Stimulated activated CD4-positive, alpha-beta T cell treated with anti-CD3 and anti-CD28 coated beads, Interleukin-1b, Interleukin-23, amount 100 ng/mL, for 48 hours (primary cell): ENCODE measurements around the gene WDR88.
"Not testable (repeated sequence)": the region's sequence is repeated elsewhere in the genome, so short reads cannot be mapped to it uniquely, and the experiment has no call there.

ENCODE experiments used
- DNase-seq: peaks from one replicate; pipeline ENCODE4 v3.0.0-alpha.2; 2020

The WDR88 gene

GRCh38 chr19:33130433-33130832, 1.5 kb upstream of the WDR88 start:
- no peak for DNase-seq

GRCh38 chr19:33132425-33132824, 511 bp downstream of the WDR88 start:
- DNase-seq = no peak

- DNase-seq = no peak
These were observed 1.6 kb downstream of the WDR88 start for GRCh38 chr19:33133438-33134031.

GRCh38 chr19:33134571-33135041, 2.7 kb downstream of the WDR88 start:
- DNase-seq = peak; percentile 71

- DNase-seq = no peak
These were observed 7.3 kb downstream of the WDR88 start for GRCh38 chr19:33139165-33139564.

- peak; percentile 60 for DNase-seq
These were observed 12.0 kb downstream of the WDR88 start for GRCh38 chr19:33143897-33144405.

- DNase-seq = no peak
These were observed 14.3 kb downstream of the WDR88 start for GRCh38 chr19:33146209-33146608.

- no peak for DNase-seq
These were observed 15.6 kb downstream of the WDR88 start for GRCh38 chr19:33147538-33147937.

- no peak for DNase-seq
These were observed 19.1 kb downstream of the WDR88 start for GRCh38 chr19:33150852-33151518.

- no peak for DNase-seq
These were observed 20.3 kb downstream of the WDR88 start for GRCh38 chr19:33152176-33152575.

GRCh38 chr19:33152625-33153024, 20.7 kb downstream of the WDR88 start:
- not testable (repeated sequence) for DNase-seq

- DNase-seq = not testable (repeated sequence)
These were observed 22.4 kb downstream of the WDR88 start for GRCh38 chr19:33154313-33154712.

- DNase-seq = no peak
These were observed 24.4 kb downstream of the WDR88 start for GRCh38 chr19:33156334-33156733.

GRCh38 chr19:33157906-33158305, 26.0 kb downstream of the WDR88 start:
- no peak for DNase-seq

GRCh38 chr19:33158365-33158764, 26.5 kb downstream of the WDR88 start:
- no peak for DNase-seq

GRCh38 chr19:33159149-33159548, 27.2 kb downstream of the WDR88 start:
- no peak for DNase-seq

GRCh38 chr19:33159893-33160292, 28.0 kb downstream of the WDR88 start:
- no peak for DNase-seq

- no peak for DNase-seq
These were observed 29.3 kb downstream of the WDR88 start for GRCh38 chr19:33161201-33161600.

GRCh38 chr19:33163481-33163880, 31.6 kb downstream of the WDR88 start:
- DNase-seq = no peak

- DNase-seq = not testable (repeated sequence)
These were observed 34.1 kb downstream of the WDR88 start for GRCh38 chr19:33166037-33166436.

- no peak for DNase-seq
These were observed 35.5 kb downstream of the WDR88 start for GRCh38 chr19:33167438-33167837.

- DNase-seq = no peak
These were observed 36.6 kb downstream of the WDR88 start for GRCh38 chr19:33168528-33168927.

GRCh38 chr19:33171222-33171795, 39.4 kb downstream of the WDR88 start:
- no peak for DNase-seq

- no peak for DNase-seq
These were observed 40.0 kb downstream of the WDR88 start for GRCh38 chr19:33171916-33172359.
